ENCODE measurements around the gene SCLT1.

SCLT1 gene

DNA sequence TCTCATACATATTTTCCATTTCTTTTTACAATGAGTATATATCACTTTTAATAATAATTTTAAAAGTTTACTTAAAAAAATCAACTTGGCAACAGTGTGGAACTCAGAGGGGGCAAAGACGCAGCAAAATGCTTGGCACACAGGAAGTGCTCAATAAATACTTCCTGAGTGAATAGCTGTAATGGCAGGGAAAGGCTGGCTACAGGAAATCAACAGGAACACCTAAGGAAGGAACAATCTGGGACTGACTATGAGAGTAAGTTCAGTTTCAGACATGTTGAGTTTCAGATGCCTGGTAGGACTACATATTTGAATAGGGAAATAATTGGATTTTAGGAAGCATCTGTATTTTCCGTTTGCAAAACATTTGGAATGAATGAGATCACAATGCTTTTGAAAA, 137.6 kb downstream of the SCLT1 start:
- no peak for DNase-seq

DNA sequence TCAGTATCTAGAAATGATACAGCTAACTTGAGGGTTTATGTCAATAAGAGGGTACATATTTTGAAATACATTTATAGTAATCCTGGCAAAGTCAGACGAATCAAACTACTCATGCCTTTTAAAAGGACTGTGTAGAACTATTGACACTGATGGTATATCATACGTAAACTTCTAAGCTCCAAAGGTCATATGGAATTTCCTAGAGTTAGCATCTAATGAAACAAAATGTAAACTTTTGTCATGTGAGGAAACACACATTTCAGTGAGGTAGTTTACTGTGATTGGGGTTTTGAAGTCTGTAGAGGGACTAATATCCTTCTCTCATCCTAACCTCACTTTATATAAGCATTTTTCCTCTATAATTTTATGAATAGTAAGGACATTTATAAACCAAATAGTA, 138.4 kb downstream of the SCLT1 start:
- DNase-seq, result no peak

GRCh38 chr4:128951316-128951715, 142.0 kb downstream of the SCLT1 start:
- no peak for DNase-seq

GRCh38 chr4:128950796-128951195, 142.5 kb downstream of the SCLT1 start:
- DNase-seq, result no peak

- no peak for DNase-seq
Measured at GRCh38 chr4:128946916-128947315, 146.4 kb downstream of the SCLT1 start.

DNA sequence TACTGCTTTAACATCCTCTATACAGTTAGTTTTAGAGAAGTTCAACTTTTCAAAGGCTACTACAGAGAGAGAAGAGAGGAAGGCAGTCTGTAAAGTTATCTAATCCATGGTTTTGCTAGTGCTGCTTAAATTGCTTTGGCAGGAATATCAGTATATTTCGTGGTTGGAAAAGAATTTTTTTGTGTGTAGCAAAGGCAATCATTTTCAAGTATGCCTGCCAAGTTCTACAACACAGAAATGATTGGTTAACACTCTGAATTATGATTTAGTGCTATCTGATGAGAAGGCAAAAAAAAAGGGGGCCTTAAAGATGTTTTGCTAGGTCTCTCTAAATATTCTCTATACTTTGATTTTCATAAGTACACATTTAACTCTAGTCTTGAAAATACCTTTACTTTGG, 150.7 kb downstream of the SCLT1 start:
- no peak for DNase-seq

GRCh38 chr4:128940971-128941370, 152.4 kb downstream of the SCLT1 start:
- DNase-seq, result no peak

DNA sequence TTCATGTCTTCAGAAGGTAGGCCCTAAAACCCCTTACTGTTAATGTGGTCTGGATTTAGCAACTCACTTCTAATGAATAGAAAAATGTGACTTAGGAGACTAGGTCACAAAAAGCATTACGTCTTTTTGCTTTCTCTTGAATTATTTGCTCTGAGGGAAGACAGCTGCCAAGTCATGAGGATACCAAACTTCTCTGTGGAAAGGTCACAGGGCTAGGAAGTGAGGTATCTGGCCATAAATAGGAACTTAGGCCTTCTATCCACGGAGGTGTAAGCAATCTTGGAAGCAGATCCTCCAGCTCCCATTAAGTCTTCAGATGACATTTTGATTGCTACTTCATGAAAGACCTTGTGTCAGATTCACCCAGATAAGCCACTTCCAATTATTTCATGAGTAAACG, 163.3 kb downstream of the SCLT1 start:
- DNase-seq, result no peak

DNA sequence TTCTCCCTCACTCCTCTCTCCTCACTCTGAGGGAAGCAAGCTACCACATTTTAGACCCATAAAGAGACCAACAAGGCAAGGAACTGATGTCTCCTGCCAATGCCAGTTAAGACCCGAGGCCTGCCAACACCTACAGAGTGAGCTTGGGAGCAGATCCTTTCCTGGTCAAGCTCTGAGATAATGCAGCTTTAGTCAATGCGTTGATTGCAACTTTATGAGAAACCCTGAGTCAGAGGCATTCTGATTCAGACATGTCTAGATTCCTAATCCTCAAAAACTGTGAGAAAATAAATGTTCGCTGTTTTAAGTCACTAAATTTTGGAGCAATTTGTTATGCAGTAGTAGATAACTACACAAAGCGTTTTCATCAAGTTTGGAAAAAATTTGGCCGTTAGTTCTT, 168.4 kb downstream of the SCLT1 start:
- no peak for DNase-seq

DNA sequence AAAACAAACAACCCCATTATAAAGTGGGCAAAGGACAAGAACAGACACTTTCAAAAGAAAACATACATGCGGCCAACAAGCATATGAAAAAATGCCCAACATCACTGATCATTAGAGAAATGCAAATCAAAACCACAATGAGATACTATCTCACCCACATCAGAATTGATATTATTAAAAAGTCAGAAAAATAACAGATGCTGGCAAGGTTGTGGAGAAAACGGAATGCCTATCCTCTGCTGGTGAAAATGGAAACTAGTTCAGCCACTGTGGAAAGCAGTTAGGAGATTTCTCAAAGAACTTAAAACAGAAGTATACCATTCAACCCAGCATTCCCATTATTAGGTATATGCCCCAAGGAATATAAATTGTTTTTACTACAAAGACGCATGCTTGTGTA, 171.4 kb downstream of the SCLT1 start:
- no peak for DNase-seq

GRCh38 chr4:128917781-128918180, 175.6 kb downstream of the SCLT1 start:
- DNase-seq, result no peak

DNA sequence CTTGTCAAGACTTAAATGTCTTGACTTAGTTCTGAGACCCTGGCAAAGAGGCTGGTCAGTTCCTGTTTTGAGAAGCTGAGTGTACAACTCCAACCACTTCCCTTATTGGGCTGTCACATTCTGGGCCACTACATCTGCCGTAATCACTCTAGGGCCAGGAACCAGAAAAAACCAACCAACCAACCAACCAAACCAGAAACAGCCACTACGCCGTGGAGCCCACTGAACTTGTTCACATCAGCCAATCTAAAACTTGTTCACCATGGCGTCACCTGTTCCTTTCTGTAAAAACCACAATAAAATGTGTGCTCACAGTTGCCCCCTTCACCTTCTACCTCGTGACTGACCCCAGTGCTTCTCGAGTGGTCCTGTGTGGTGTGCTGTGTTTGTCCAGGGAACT, 176.5 kb downstream of the SCLT1 start:
- DNase-seq, result no peak

GRCh38 chr4:128915544-128915943, 177.8 kb downstream of the SCLT1 start:
- DNase-seq, result no peak

DNA sequence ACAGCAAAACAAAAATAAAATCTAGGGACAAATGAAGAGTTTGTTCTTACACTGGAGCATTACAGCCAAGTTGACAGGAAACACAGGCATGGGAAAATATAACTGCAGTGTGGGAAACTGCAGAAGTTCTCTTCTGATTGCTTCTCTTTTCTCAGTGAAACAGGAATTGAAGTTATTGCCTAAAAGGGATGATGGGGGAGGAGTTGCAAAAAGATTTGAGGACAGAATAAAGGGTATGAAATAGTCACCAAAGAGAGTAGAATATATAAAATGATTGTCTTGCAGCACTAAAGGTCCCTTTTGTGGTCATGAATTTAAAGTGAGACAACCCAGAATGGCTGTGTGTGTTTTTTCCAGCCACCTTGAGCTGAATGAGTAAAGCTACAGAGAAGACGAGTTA, 180.1 kb downstream of the SCLT1 start:
- DNase-seq, result no peak

GRCh38 chr4:128908735-128909134, 184.6 kb downstream of the SCLT1 start:
- DNase-seq, result no peak

DNA sequence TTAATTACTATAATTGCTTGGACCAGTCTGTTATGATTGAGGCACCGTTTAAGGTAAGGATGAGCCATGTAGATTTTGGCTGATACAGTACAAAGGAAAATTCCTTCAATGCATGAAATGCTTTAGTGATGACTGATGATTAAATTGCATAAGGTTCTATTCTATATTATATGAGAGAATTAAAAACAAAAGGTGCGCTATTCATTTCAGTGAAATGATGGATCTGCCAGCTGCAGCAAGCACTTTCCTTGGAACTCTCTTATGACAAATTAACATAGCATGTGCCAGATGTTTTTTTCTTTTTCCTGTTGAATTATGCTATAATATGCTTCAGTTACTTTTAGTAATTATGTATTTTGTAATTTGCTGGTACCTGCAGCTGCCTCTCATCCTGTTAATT, 185.4 kb downstream of the SCLT1 start:
- DNase-seq, result no peak

- DNase-seq, result no peak
Measured at GRCh38 chr4:128906581-128906980, 186.8 kb downstream of the SCLT1 start.

DNA sequence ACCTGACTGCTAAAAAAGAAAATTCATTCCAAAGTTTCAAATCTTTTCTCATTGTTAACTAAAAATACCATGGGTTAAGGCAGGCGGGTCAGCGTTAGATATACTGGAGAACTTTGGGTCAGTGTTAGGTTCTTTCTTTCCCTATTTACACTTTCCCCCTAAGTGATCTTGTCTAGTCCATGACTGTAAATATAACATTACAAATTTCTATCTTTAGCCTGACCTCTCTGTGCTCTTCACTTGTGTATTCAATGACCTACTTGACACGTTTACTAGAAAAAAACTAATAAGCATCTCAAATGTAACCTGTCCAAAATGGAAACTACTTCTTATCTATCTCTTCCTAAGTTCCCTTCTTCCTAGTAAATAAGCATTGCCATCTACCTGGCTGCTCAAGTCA, 188.5 kb downstream of the SCLT1 start:
- DNase-seq, result no peak

DNA sequence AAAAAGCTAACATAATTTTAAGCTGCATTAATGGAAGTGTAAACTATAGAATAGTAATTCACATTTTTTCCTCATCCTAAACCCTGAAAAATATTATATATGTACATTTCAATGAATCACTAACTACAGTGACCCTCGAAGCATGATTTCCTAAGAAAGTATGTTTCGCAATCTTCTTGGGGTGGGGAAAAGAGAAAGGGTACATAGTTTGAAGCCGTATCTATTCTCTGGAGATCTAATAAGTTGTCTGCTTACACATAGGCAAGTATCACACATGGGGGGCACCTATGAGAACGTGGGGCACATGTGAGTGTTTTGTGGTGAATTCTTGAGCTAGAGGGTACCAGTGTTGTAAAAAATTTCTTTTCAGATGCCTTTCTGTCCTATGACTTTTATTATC, 212.7 kb downstream of the SCLT1 start:
- no peak for DNase-seq

DNA sequence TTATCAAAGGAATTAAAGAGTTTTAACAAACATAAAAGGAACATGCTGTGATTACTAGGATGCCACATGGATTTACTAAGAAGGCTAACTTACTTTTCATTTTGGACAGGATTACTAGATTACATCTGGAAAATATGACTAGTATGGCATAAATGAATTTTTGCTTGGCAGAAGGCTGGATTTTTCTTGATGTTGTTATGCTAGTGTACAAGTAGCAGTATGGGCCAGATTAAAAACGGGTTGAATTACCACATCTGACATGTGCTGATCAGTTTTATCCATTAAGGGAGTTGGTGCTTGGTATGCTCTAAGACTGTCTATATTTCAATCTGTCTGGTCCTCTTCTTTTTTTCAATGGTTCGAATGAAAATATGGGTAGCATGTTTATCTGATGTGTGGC, 213.4 kb downstream of the SCLT1 start:
- no peak for DNase-seq

GRCh38 chr4:128879283-128879682, 214.1 kb downstream of the SCLT1 start:
- no peak for DNase-seq

DNA sequence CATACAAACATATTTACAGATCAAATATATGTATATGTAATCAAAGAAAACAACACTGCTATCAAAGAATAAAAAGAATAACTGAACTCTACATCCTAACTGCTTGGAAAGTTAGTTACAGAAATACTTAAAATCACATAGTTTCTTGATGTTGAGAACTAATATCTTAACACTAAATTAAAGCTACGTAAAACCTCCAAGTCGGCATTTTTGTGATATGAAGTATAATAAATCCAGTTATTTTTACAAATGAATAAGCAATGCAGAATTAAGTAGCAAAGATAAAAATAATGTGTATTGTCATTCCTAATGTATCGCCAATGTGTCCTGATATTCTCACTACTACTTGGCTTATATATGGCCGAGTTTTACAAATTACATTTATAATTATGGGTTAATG, 215.4 kb downstream of the SCLT1 start:
- no peak for DNase-seq

GRCh38 chr4:128876200-128876599, 217.1 kb downstream of the SCLT1 start:
- no peak for DNase-seq

- DNase-seq, result no peak
Measured at GRCh38 chr4:128871948-128872347, 221.4 kb downstream of the SCLT1 start.

DNA sequence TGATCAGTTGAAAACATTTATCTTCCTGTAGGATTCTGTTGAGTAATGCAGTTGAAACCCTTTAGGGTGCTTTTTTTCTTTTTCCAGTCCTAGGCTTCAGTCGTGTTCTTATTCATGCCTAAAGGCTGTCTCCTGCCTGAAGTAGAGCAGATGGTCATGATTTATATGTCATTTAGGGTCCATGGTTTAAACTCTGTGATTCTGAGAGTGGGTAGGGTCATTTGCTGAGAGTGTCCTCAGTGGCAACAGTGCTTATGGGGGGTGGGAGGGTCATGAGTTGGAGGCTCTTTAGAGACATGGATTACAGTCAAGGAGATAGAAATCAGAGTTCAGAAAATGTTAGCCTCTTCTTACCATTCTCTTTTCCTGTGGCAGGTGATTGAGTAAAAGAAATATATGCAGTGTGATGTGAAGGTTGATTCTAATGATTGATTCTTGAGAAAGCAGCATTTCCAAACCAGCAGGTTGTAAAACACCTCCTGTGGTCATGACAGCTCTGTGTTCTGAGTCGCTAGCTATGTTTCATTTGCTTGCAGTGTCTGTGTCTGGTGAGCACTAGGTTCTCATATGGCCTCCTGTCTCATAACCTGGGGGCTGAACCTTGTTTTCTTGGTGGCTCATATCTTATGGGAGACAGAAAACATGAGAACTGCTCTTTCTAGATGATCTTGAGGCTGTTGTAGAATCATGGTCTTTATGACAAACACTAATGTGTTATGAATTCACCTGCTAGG, 223.4 kb downstream of the SCLT1 start:
- DNase-seq, result no peak

DNA sequence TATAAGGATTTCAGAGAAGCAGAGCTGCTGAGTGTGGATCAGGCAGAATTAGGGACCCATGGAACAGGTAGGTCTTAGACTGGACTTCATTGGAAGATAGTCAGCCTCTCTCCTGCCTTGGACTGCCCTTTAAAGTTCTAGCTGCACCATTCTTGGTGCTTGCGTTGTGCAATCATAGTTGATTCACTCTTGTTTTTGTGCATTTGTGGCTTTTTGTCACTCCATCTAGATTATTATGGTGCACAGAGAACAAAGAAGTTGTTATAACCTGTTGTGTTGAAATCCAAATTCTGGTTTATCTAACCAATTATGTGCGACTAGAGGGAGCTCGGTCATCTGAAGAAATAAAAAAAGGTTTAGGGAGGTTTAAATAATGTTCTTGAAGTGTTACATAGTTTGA, 224.6 kb downstream of the SCLT1 start:
- no peak for DNase-seq
